Stomach (tissue), 4 donors: ENCODE measurements around the gene FSTL4.

Experiments used
- EP300 ChIP-seq: sonication (generic); formaldehyde crosslinking; IDR thresholded peaks from one replicate; pipeline ENCODE4 v1.6.1; 2017; ENCODE audit warnings: antibody characterized with exemption
- POLR2A ChIP-seq, 4 donors: fragments of 450-650 bp; IDR thresholded peaks; one replicate each; pipeline ENCODE4 v1.6.1; 2016; ENCODE audit warnings: antibody characterized with exemption in 4 of 4, control low read depth in 2 of 4, mild to moderate bottlenecking in 1 of 4, moderate library complexity in 1 of 4
- POLR2AphosphoS5 ChIP-seq, 3 donors: sonication (generic); formaldehyde crosslinking; IDR thresholded peaks; one replicate each; pipeline ENCODE4 v1.6.1; 2016; ENCODE audit warnings: antibody characterized with exemption in 3 of 3
- TF ChIP-seq, protein P1 (sequence below), 7 experiments: fragments of 450-650 bp in 4 of 7; fragments of 200-600 bp in 3 of 7; sonication (generic) in 3 of 7; IDR thresholded peaks; one replicate each; pipeline ENCODE4 v1.5.1; 2016 to 2019; ENCODE audit warnings: antibody characterized with exemption in 7 of 7, control low read depth in 2 of 7, mild to moderate bottlenecking in 1 of 7

DNA sequence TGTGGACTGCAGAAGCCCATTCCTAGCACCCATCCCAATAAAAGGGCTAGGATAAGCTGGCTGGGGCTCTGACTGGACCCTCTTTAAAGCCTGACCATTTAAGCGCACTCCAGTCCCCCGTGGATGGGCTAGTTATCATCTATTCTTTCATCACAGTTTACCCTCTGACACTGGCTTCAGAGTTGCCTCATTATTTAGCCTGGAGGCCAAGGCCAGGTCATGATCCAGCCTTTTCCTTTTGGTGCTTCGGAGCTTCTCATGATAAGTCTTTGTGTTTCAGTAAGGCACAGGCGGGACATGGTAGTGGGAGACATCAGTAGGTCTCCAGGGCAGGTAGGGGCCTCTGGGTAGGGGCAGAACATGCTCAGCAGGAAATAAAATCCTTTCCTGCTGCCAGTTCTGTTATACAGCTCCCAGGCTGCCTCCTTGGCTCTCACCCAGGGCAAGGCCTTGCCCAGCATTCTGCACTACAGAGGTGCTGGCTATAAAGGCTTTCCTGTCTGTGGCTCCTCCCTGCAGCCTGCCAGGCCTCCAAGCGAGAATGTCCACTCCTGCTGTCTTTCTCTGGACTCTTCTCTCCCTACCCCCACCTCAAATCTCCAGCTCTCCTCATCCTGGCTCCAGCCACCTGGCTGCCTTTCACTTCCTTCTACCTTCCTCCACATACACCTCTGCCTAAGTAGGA is 128.8 kb downstream of the FSTL4 start:
- TF ChIP-seq POLR2A (IDR thresholded peaks at IDR 0.05) (no peak), POLR2AphosphoS5 (IDR thresholded peaks at IDR 0.05) (no peak), EP300 (no peak)
- TF ChIP-seq, protein P1, sequence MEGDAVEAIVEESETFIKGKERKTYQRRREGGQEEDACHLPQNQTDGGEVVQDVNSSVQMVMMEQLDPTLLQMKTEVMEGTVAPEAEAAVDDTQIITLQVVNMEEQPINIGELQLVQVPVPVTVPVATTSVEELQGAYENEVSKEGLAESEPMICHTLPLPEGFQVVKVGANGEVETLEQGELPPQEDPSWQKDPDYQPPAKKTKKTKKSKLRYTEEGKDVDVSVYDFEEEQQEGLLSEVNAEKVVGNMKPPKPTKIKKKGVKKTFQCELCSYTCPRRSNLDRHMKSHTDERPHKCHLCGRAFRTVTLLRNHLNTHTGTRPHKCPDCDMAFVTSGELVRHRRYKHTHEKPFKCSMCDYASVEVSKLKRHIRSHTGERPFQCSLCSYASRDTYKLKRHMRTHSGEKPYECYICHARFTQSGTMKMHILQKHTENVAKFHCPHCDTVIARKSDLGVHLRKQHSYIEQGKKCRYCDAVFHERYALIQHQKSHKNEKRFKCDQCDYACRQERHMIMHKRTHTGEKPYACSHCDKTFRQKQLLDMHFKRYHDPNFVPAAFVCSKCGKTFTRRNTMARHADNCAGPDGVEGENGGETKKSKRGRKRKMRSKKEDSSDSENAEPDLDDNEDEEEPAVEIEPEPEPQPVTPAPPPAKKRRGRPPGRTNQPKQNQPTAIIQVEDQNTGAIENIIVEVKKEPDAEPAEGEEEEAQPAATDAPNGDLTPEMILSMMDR (IDR thresholded peaks at IDR 0.05): no peak
